GM19023 (cell line): ENCODE results near the gene RAPH1.
"Not testable (repeated sequence)": the region's sequence is repeated elsewhere in the genome, so short reads cannot be mapped to it uniquely, and the experiment has no call there.

ENCODE experiments used
- ATAC-seq: cut with Tn5 transposase; IDR thresholded peaks from one replicate; pipeline ENCODE4 v1.9.1; 2021; ENCODE audit warnings: mild to moderate bottlenecking, moderate library complexity; ENCODE audit not compliant: unreplicated experiment

The RAPH1 gene

DNA sequence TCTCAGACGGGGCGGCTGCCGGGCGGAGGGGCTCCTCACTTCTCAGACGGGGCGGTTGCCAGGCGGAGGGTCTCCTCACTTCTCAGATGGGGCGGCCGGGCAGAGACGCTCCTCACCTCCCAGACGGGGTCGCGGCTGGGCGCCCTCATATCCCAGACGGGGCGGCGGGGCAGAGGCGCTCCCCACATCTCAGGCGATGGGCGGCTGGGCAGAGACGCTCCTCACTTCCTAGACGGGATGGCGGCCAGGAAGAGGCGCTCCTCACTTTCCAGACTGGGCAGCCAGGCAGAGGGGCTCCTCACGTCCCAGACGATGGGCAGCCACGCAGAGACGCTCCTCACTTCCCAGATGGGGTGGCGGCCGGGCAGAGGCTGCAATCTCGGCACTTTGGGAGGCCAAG is 162.4 kb downstream of the RAPH1 start:
- not testable (repeated sequence) for ATAC-seq

DNA sequence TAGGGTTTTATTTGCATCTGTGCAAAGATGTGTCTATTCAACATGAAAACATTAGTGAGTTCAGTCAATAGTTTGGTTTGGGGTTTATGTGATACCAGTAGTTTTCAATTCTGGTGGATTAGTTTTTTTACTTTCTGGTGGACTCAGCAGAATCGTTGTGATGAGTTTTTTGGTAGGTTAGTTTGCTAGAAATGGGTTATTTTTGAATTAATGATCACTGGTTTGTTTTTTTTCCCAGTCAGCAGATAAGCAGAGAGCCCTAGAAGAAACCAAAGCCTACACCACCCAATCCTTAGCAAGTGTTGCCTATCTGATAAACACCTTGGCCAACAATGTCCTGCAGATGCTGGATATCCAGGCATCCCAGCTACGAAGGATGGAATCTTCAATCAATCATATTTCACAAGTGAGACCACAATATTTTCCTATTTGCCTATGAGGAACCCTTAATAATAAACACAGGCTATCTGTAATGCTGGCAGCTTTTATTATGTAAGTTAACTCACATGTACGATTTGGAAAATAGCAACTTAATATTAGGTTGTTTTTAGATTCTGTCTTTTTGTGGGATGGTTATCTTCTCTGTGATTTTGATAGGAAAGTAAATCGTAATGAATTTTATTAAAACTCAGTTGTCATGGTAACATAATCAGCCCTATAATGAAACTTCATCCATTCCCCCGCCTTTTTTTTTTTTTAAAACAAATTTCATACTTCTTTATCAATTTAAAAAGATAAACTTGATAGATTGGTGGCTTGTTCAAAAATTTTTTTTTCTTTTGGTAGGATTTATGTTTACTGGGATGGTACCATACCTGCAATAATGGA is 168.2 kb downstream of the RAPH1 start:
- no peak for ATAC-seq

DNA sequence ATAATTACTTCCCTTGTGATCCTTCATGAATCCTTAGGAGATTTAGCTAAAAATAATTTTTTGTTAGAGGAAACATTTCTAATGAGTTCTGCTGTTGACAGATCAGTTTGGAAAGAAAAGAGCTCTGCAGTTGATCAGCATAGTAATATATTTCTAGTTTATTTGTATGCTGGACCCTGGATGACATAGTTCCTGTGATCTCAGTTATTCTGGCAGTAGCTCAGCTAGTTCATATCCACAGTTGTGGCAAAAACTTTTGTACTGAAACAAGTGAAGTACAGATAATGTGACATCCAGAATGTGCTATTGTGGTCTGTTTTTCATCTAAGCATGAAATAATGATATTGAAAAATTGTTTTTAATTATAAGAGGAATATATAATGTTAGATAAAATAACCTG is 173.2 kb downstream of the RAPH1 start:
- no peak for ATAC-seq

DNA sequence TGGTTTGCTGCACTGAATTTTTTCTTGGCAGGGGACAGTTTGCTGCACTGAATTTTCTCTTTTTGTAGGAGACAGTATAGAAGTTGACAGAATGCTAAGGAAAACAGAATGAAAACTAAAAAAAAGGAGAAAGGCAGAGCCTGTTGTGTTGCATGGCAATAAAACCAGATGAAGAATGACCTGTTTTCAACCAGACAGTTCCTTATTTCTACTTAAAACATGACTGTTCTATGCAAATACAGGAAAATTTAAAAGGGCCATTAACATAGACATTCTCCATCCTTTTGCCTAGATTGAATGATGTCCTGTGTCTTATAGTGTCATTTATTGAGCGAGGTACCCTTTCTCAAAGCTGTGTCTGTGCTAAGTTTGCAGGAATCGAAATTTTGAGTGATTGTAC is 173.6 kb downstream of the RAPH1 start:
- ATAC-seq, result no peak

DNA sequence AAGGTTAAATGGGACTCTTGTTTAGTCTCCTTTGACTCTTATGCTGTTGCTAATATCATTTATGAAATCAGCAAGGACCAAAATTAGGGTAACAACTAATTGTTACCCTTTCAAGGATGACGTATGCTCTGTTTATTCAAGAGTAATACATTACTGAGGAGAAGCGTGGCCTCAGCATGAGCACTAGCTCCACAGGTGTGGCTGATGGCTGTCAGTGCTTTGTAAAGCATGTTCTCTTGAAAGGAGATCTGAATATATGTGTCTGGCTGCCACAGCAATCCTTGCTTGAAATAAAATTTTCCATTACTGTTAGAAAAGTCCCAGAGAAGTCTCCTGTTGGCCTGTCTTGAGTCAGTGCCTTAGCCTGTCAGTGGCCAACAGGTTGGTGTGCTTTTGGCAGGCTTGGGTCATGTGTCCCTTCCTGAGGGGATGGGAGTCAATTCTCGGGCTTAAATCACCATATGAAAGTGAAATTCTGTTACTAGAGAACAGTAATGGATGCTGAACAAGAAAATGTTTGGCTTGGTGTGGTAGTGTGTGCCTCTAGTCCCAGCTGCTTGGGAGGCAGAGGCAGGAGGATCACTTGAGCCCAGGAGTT is 174.2 kb downstream of the RAPH1 start:
- no peak for ATAC-seq

DNA sequence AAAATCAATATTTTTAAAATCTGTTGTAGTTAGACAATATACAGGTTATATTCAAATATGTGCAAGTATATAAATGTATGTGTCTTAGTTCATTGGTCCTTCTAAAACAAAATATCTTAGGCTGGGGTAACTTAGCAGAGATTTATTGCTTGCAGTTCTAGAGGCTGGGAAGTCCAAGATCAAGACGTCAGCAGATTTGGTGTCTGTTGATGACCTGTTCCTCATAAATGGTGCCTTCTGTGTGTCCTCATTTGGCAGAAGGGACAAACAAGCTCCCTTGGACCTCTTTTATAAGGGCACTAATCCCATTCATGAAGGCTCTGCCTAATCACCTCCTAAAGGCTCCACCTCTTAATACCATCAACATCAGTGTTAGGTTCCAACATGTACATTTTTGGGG is 175.7 kb downstream of the RAPH1 start:
- no peak for ATAC-seq

DNA sequence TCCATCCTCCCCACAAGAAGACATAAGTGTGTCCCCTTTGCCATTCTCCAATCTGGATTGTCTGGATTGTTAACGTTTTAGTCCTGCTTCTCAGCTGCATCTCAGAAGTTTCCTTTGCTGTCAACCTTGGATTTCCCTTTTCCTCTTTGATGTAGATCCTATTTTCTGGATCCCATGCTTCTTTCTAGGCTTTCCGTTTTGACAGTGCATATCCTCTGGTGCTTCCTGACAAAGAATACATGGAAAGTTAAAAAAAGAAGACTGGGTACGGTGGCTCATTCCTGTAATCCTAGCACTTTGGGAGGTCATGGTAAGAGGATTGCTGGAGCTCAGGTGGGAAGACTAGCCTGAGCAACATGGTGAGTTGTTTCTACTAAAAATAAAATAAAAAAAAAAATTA is 180.1 kb downstream of the RAPH1 start:
- no peak for ATAC-seq

DNA sequence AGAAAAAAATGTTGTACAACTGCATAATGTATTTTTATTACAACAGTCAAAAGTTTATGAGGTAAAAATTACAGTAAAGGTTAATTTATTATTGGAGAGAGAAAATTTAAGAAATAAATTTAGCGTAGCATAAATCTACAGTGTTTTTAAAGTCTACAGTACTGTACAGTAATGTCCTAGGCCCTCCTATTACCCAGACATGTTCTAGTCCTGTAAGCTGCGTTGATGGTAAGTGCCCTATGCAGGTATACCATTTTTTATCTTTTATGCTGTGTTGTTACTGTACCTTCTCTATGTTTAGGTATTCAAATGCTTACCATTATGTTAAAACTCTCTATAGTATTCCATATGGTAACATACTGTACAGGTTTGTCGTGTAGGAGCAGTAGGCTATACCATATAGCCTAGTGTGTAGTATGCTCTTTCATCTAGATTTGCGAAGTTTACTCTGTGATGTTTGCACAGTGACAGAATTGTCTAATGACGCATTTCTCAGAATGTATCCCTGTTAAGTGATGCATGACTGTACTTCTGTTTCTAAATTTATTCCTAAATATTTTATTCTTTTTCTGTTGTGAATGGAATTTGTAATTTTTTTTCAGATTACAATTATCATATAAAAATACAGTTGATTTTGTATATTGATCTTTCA is 182.4 kb downstream of the RAPH1 start:
- ATAC-seq, result no peak

DNA sequence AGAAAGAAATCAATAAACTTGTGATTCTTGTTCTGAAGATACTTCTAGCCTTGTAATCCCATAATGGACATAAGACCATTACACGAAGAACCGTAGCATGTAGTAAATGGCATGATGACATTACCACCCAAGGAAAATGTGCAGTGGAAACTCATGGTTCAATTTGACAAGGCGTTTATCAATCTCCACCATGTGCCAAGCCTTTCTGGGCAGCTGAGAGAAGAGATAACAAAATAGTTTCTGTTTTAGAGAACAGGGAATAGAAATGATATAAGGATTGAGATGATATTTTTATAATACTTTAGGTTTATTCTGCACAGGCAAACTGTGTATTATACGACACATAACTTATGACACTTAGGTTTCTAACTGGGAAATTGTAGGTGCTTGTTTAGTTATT is 187.7 kb downstream of the RAPH1 start:
- no peak for ATAC-seq

DNA sequence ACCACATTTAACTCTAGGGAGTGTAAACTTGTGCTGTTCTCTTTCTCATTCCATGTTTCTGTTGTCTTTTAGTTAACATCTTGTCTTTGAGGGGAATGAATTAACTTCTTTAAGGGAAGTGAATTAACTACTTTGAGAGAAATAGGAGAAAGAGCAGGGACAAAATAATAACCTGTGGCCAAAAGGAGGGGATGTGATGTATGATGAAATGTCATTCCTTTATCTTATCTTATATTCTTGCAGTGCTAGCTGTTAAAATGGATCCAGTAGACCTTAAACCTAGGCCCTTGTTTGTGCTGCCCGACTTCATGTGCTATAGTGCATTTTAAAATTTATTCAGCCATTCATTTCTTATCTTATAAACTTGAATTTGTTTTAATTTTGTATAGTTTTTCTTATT is 188.5 kb downstream of the RAPH1 start:
- ATAC-seq, result no peak

DNA sequence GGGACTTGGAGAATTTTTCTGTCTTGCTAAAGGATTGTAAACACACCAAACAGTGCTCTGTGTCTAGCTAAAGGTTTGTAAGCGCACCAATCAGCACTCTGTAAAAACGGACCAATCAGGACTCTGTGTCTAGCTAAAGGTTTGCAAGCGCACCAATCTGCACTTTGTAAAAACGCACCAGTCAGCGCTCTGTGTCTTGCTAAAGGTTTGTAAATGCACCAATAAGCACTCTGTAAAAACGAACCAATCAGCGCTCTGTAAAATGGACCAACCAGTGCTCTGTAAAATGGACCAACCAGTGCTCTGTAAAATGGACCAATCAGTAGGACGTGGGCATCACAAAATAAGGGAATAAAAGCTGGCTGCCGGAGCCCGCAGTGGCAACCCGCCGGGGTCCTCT is 190.4 kb downstream of the RAPH1 start:
- no peak for ATAC-seq
